Keratinocyte (primary cell): ENCODE measurements around the gene SULF2. TPM values are rescaled to one million over a fixed set of nuclear protein-coding genes. Genes with fewer than 3 reads are reported as not detected.

ENCODE experiments used
- DNase-seq: peaks from one replicate; pipeline ENCODE4 v3.0.0-alpha.2; 2011; ENCODE audit warnings: low read depth, missing footprints, low spot score
- FAIRE-seq: peaks from 2 replicates; lab custom pipeline; 2011; peaks lifted over from hg19 to GRCh38; lab: Jason Lieb, UNC
- H2AFZ ChIP-seq: 2 replicates; pipeline ENCODE4 v1.6.0; 2012; ENCODE audit warnings: low read length, control low read depth, inconsistent platforms; ENCODE audit not compliant: control insufficient read depth
- H3K27ac ChIP-seq: 2 replicates; pipeline ENCODE4 v1.5.1; 2011; ENCODE audit warnings: low read length; ENCODE audit not compliant: control insufficient read depth, insufficient read depth
- H3K27me3 ChIP-seq: 3 replicates; pipeline ENCODE4 v1.6.0; 2011; ENCODE audit warnings: low read length; ENCODE audit not compliant: control insufficient read depth, insufficient read depth; ENCODE audit errors: extremely low read depth
- H3K36me3 ChIP-seq, 2 experiments: 2 replicates in 1 of 2; 3 replicates in 1 of 2; pipeline ENCODE4 v1.5.1; 2011; ENCODE audit warnings: low read length in 2 of 2, mild to moderate bottlenecking in 1 of 2; ENCODE audit not compliant: control insufficient read depth in 2 of 2, insufficient read depth in 2 of 2; ENCODE audit errors: extremely low read depth in 1 of 2
- H3K4me1 ChIP-seq: 3 replicates; pipeline ENCODE4 v1.5.1; 2011; ENCODE audit warnings: low read length; ENCODE audit not compliant: control insufficient read depth, insufficient read depth; ENCODE audit errors: extremely low read depth
- H3K4me2 ChIP-seq: 3 replicates; pipeline ENCODE4 v1.6.0; 2011; ENCODE audit warnings: low read depth, low read length; ENCODE audit not compliant: control insufficient read depth, insufficient read depth; ENCODE audit errors: extremely low read depth
- H3K4me3 ChIP-seq, 3 experiments: fragments of 200-600 bp in 1 of 3; sonication (generic) in 1 of 3; 2 replicates in 2 of 3; 3 replicates in 1 of 3; pipeline ENCODE4 v1.5.1; 2011 to 2016; ENCODE audit warnings: low read length in 3 of 3, mild to moderate bottlenecking in 3 of 3, control low read depth in 2 of 3, inconsistent platforms in 1 of 3, low read depth in 1 of 3, mixed read lengths in 1 of 3, mixed run types in 1 of 3, moderate library complexity in 1 of 3; ENCODE audit not compliant: control insufficient read depth in 2 of 3, insufficient read depth in 2 of 3; ENCODE audit errors: extremely low read depth in 1 of 3
- H3K79me2 ChIP-seq: 2 replicates; pipeline ENCODE4 v1.6.0; 2012; ENCODE audit warnings: low read length; ENCODE audit not compliant: control insufficient read depth, insufficient read depth
- H3K9ac ChIP-seq: 3 replicates; pipeline ENCODE4 v1.6.0; 2011; ENCODE audit warnings: low read length; ENCODE audit not compliant: control insufficient read depth, insufficient read depth; ENCODE audit errors: extremely low read depth
- H3K9me1 ChIP-seq: 3 replicates; pipeline ENCODE4 v1.6.0; 2011; ENCODE audit warnings: low read length; ENCODE audit not compliant: control insufficient read depth, insufficient read depth; ENCODE audit errors: extremely low read depth
- H3K9me3 ChIP-seq: 2 replicates; pipeline ENCODE4 v1.5.1; 2012; ENCODE audit warnings: low read depth, low read length; ENCODE audit not compliant: control insufficient read depth
- H4K20me1 ChIP-seq: 3 replicates; pipeline ENCODE4 v1.6.0; 2011; ENCODE audit warnings: low read length; ENCODE audit not compliant: control insufficient read depth, insufficient read depth; ENCODE audit errors: extremely low read depth
- EZH2 ChIP-seq: IDR thresholded peaks from one replicate; pipeline ENCODE4 v1.6.1; 2012; ENCODE audit warnings: inconsistent platforms, mild to moderate bottlenecking, low read length, moderate library complexity
- dilution Hi-C: fragments of 300-500 bp; cut with MboI; formaldehyde crosslinking; loops from one replicate; pipeline ENCODE4 v1.7.0; 2020; ENCODE audit warnings: low sequenced_read_pairs; ENCODE audit not compliant: extremely low pct_ligation_motif_present
- polyA plus RNA-seq, 5 experiments: library from polyadenylated mRNA; depleted of rRNA in 3 of 5; stranded (reverse) in 3 of 5; stranded (forward) in 1 of 5; unstranded in 1 of 5; fragments of >200 nt; gene quantifications; 1 replicate in 1 of 5; 2 replicates in 3 of 5; 3 replicates in 1 of 5; pipeline versions ENCODE4 v1.2.1 to v1.2.3, GENCODE V29; 2011 to 2012; ENCODE audit warnings: missing spikeins in 2 of 5, low read depth in 1 of 5, low replicate concordance in 1 of 5
- TF ChIP-seq, protein P1 (sequence below), 3 experiments: IDR thresholded peaks in 1 of 3; conservative IDR thresholded peaks in 1 of 3; optimal IDR thresholded peaks in 1 of 3; 2 replicates in 2 of 3; 3 replicates in 1 of 3; pipeline versions ENCODE3 to v1.5.1; 2011; ENCODE audit warnings: low read length in 3 of 3, mild to moderate bottlenecking in 3 of 3, moderate library complexity in 2 of 3, control low read depth in 1 of 3, inconsistent platforms in 1 of 3; ENCODE audit not compliant: insufficient read depth in 2 of 3; ENCODE audit errors: extremely low read depth in 1 of 3

Gene SULF2
- polyA plus RNA-seq, 1 donor (not counting 4 experiments of a cell fraction or from before 2014, with no cell fraction given) = 64.4 TPM

- Histone ChIP-seq H3K36me3 (peaks cover 22 to 31% of the 10 kb centered on the region in 2 experiments), H3K27ac (no peak overlapping the region), H3K4me2 (no peak overlapping the region), H3K79me2 (no peaks in the 10 kb centered on the region), H3K9ac (no peak overlapping the region), H3K4me3 (no peak overlapping the region), H2AFZ (no peak overlapping the region), H3K9me3 (no peaks in the 10 kb centered on the region), H3K27me3 (no peaks in the 10 kb centered on the region), H3K4me1 (peaks cover 21% of the 10 kb centered on the region), H4K20me1 (no peaks in the 10 kb centered on the region), H3K9me1 (no peaks in the 10 kb centered on the region)
- FAIRE-seq = no peak
- TF ChIP-seq, protein P1, sequence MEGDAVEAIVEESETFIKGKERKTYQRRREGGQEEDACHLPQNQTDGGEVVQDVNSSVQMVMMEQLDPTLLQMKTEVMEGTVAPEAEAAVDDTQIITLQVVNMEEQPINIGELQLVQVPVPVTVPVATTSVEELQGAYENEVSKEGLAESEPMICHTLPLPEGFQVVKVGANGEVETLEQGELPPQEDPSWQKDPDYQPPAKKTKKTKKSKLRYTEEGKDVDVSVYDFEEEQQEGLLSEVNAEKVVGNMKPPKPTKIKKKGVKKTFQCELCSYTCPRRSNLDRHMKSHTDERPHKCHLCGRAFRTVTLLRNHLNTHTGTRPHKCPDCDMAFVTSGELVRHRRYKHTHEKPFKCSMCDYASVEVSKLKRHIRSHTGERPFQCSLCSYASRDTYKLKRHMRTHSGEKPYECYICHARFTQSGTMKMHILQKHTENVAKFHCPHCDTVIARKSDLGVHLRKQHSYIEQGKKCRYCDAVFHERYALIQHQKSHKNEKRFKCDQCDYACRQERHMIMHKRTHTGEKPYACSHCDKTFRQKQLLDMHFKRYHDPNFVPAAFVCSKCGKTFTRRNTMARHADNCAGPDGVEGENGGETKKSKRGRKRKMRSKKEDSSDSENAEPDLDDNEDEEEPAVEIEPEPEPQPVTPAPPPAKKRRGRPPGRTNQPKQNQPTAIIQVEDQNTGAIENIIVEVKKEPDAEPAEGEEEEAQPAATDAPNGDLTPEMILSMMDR (optimal IDR thresholded peaks at IDR 0.05 in 1 of 3, IDR thresholded peaks at IDR 0.05 in 1 of 3, conservative IDR thresholded peaks at IDR 0.05 in 1 of 3; ENCODE audit: extremely low read depth in 1 of 3, insufficient read depth in 2 of 3, low read length in 3 of 3) = no peak
- no peak for TF ChIP-seq EZH2
- dilution Hi-C loops = no loop called here
- DNase-seq = no peak
Observed at GRCh38 chr20:47667086-47667485, 118.2 kb downstream of the SULF2 start.

DNA sequence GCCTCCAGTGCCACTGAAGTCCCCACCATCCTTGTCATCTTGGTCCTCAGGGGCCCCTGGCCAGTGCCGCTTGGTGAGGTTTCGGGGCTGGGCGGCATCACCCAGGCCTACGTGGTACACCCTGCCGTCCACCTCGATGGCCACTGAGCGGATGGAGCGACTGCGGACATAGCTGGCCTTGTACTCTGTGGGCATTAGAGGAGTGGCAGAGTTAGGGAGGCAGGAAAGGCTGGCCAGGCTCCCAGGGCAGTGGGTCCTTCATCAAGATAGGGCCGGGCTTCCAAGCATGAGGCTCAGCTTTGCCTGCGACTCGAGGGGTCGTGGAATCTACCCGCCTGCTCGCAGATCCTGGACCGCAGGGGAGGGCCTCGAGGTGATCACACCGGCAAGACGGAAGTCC is 119.0 kb downstream of the SULF2 start:
- Histone ChIP-seq H3K9me1 (no peaks in the 10 kb centered on the region), H3K4me1 (peaks cover 21% of the 10 kb centered on the region), H3K4me2 (no peak overlapping the region), H3K27me3 (no peaks in the 10 kb centered on the region), H3K36me3 (peaks cover 28 to 36% of the 10 kb centered on the region in 2 experiments), H3K9ac (no peak overlapping the region), H4K20me1 (no peaks in the 10 kb centered on the region), H2AFZ (no peak overlapping the region), H3K9me3 (no peaks in the 10 kb centered on the region), H3K27ac (no peak overlapping the region), H3K4me3 (no peak overlapping the region), H3K79me2 (no peaks in the 10 kb centered on the region)
- DNase-seq (no peak), FAIRE-seq (no peak)
- TF ChIP-seq, protein P1 (optimal IDR thresholded peaks at IDR 0.05 in 1 of 3, IDR thresholded peaks at IDR 0.05 in 1 of 3, conservative IDR thresholded peaks at IDR 0.05 in 1 of 3; ENCODE audit: extremely low read depth in 1 of 3, insufficient read depth in 2 of 3, low read length in 3 of 3) = no peak
- no peak for TF ChIP-seq EZH2
- dilution Hi-C loops = no loop called here
